ENCODE results near the gene CRYBA4. TPM values are rescaled to one million over a fixed set of nuclear protein-coding genes. Genes with fewer than 3 reads are reported as not detected.
A peak's percentile ranks its signal among the peaks of the same experiment; 100 is the strongest.

The CRYBA4 gene
- polyA plus RNA-seq, 1 of the 3 experiments (the other 2 are of a cell fraction), result not detected

- Histone ChIP-seq H3K4me1 (ENCODE audit: control insufficient read depth in 1 of 2, insufficient read depth in 2 of 2, low read depth in 1 of 2, low read length in 1 of 2) (peaks cover 4 to 20% of the 10 kb centered on the region in 2 experiments; a peak in 1 of 4 replicates), H3K79me2 (ENCODE audit: insufficient read depth) (no peaks in the 10 kb centered on the region), H3F3A (replicated peaks; ENCODE audit: insufficient read depth) (peaks cover 5% of the 10 kb centered on the region), H3K36me3 (replicated peaks in 1 of 2; ENCODE audit: control insufficient read depth in 1 of 2, insufficient read depth in 2 of 2, low read length in 1 of 2) (no peaks in the 10 kb centered on the region), H4K20me1 (ENCODE audit: insufficient read depth) (no peaks in the 10 kb centered on the region), H3K9me3 (no peaks in the 10 kb centered on the region), H2AFZ (ENCODE audit: low read depth) (peak overlapping the region; percentile 71; the same call in 1 of the 2 replicates), H3K4me2 (peak overlapping the region; percentile 43; the same call in 1 of the 2 replicates), H3K27me3 (ENCODE audit: insufficient read depth) (no peaks in the 10 kb centered on the region), H3K9ac (no peak overlapping the region), H3K4me3 (ENCODE audit: low read depth in 2 of 2, low read length in 1 of 2) (no peak overlapping the region), H3K9me2 (no peaks in the 10 kb centered on the region), H3K27ac (ENCODE audit: low read depth in 2 of 2, low read length in 1 of 2) (peak overlapping the region in 1 of 2 experiments; percentile 25; a peak in 2 of 4 replicates)
- ChIA-PET POLR2A (no interaction called here), CTCF (interaction anchor here (0.7 to 2.6 kb wide), 11 partner anchors 11 to 1771 kb away, joined by 3 to 16 read pairs (median 3); partner anchors contain the start of genes HPS4 and SRRD)
- WGBS (ENCODE audit: low lambda C conversion rate), result 31% methylated on average over 4 of the region's 4 CpGs
- no peak for DNase-seq
- TF ChIP-seq NFIC (IDR thresholded peaks at IDR 0.05; ENCODE audit: borderline replicate concordance) (no peak), TAF1 (IDR thresholded peaks at IDR 0.05; ENCODE audit: borderline replicate concordance, low read depth, low read length) (no peak), RCOR1 (IDR thresholded peaks at IDR 0.05; ENCODE audit: low read length) (no peak), REST (IDR thresholded peaks at IDR 0.05; ENCODE audit: low read depth, low read length) (0 out of 2 replicates have a peak, but pooled peaks have one; percentile 42)
Measured at GRCh38 chr22:26665813-26666231, 44.1 kb downstream of the CRYBA4 start.

- POLR2A ChIA-PET, result no interaction called here
- no peak for DNase-seq
Measured at GRCh38 chr22:26667140-26667539, 45.4 kb downstream of the CRYBA4 start.

More at GRCh38 chr22:26667140-26667539, 45.4 kb downstream of the CRYBA4 start:
- Histone ChIP-seq H3K79me2 (ENCODE audit: insufficient read depth) (no peaks in the 10 kb centered on the region), H4K20me1 (ENCODE audit: insufficient read depth) (no peaks in the 10 kb centered on the region), H3K9ac (no peak overlapping the region), H3K27ac (ENCODE audit: low read depth in 2 of 2, low read length in 1 of 2) (no peak overlapping the region), H2AFZ (ENCODE audit: low read depth) (no peak overlapping the region), H3K4me2 (no peak overlapping the region), H3K27me3 (ENCODE audit: insufficient read depth) (no peaks in the 10 kb centered on the region), H3F3A (replicated peaks; ENCODE audit: insufficient read depth) (peaks cover 8% of the 10 kb centered on the region), H3K9me3 (no peaks in the 10 kb centered on the region), H3K9me2 (no peaks in the 10 kb centered on the region), H3K36me3 (replicated peaks in 1 of 2; ENCODE audit: control insufficient read depth in 1 of 2, insufficient read depth in 2 of 2, low read length in 1 of 2) (no peaks in the 10 kb centered on the region), H3K4me3 (ENCODE audit: low read depth in 2 of 2, low read length in 1 of 2) (no peak overlapping the region), H3K4me1 (ENCODE audit: control insufficient read depth in 1 of 2, insufficient read depth in 2 of 2, low read depth in 1 of 2, low read length in 1 of 2) (peaks cover 6 to 30% of the 10 kb centered on the region in 2 experiments; a peak in 1 of 4 replicates)
- CTCF ChIA-PET, result interaction anchor here (0.8 to 2.6 kb wide), 3 partner anchors 12 to 165 kb away, joined by 3 to 16 read pairs (median 3); no protein-coding TSS in a partner anchor
- 81% methylated on average over 13 of the region's 13 CpGs for WGBS (ENCODE audit: low lambda C conversion rate)
- TF ChIP-seq REST (IDR thresholded peaks at IDR 0.05; ENCODE audit: low read depth, low read length) (no peak), USF1 (IDR thresholded peaks at IDR 0.05; ENCODE audit: borderline replicate concordance, low read depth) (no peak), RXRA (IDR thresholded peaks at IDR 0.05; ENCODE audit: borderline replicate concordance, low read depth) (no peak), RCOR1 (IDR thresholded peaks at IDR 0.05; ENCODE audit: low read length) (no peak), EP300 (IDR thresholded peaks at IDR 0.05; ENCODE audit: borderline replicate concordance in 1 of 2, low read depth in 1 of 2, low read length in 1 of 2) (no peak), TCF12 (IDR thresholded peaks at IDR 0.05) (no peak)
